ENCODE results near the gene SPRED3. TPM values are rescaled to one million over a fixed set of nuclear protein-coding genes. Genes with fewer than 3 reads are reported as not detected.

Gene SPRED3
- total and polyA plus RNA-seq, 9 of the 15 experiments (the other 6 are each of a cell fraction or from before 2014, with no cell fraction given): 0.05 to 1.3 (median 0.36) TPM

- TF ChIP-seq, protein P1, sequence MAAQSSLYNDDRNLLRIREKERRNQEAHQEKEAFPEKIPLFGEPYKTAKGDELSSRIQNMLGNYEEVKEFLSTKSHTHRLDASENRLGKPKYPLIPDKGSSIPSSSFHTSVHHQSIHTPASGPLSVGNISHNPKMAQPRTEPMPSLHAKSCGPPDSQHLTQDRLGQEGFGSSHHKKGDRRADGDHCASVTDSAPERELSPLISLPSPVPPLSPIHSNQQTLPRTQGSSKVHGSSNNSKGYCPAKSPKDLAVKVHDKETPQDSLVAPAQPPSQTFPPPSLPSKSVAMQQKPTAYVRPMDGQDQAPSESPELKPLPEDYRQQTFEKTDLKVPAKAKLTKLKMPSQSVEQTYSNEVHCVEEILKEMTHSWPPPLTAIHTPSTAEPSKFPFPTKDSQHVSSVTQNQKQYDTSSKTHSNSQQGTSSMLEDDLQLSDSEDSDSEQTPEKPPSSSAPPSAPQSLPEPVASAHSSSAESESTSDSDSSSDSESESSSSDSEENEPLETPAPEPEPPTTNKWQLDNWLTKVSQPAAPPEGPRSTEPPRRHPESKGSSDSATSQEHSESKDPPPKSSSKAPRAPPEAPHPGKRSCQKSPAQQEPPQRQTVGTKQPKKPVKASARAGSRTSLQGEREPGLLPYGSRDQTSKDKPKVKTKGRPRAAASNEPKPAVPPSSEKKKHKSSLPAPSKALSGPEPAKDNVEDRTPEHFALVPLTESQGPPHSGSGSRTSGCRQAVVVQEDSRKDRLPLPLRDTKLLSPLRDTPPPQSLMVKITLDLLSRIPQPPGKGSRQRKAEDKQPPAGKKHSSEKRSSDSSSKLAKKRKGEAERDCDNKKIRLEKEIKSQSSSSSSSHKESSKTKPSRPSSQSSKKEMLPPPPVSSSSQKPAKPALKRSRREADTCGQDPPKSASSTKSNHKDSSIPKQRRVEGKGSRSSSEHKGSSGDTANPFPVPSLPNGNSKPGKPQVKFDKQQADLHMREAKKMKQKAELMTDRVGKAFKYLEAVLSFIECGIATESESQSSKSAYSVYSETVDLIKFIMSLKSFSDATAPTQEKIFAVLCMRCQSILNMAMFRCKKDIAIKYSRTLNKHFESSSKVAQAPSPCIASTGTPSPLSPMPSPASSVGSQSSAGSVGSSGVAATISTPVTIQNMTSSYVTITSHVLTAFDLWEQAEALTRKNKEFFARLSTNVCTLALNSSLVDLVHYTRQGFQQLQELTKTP (IDR thresholded peaks at IDR 0.05; ENCODE audit: low read depth in 1 of 2, partially characterized antibody in 2 of 2): peak in 1 of 2 experiments; percentile 37
- TF ChIP-seq ZNF3 (CRISPR knock-in tag; IDR thresholded peaks at IDR 0.05) (no peak), NFIX (CRISPR knock-in tag; IDR thresholded peaks at IDR 0.05; ENCODE audit: low read depth) (no peak), LEF1 (IDR thresholded peaks at IDR 0.05) (no peak; the same call in none of the 2 replicates), CBX3 (IDR thresholded peaks at IDR 0.05; ENCODE audit: borderline replicate concordance in 1 of 2, low read length in 2 of 2) (peak in 1 of 2 experiments; percentile 45; a peak in 1 of 3 replicates), POLR2B (IDR thresholded peaks at IDR 0.05; ENCODE audit: low read depth, partially characterized antibody) (peak; percentile 96), SRSF7 (optimal IDR thresholded peaks at IDR 0.05; ENCODE audit: low read depth, low read length) (peak; percentile 59), FOXA3 (CRISPR knock-in tag; conservative IDR thresholded peaks at IDR 0.05 in 1 of 2, IDR thresholded peaks at IDR 0.05 in 1 of 2) (peak in 1 of 2 experiments; percentile 63; a peak in 1 of 4 replicates), FOXM1 (IDR thresholded peaks at IDR 0.05; ENCODE audit: low read depth) (no peak), FOXM1 (CRISPR knock-in tag; IDR thresholded peaks at IDR 0.05; ENCODE audit: low read depth) (no peak; the same call in 1 of the 2 replicates), NR2C1 (IDR thresholded peaks at IDR 0.05) (peak; percentile 84), NR2C1 (tag; IDR thresholded peaks at IDR 0.05) (peak; percentile 85), MITF (IDR thresholded peaks at IDR 0.05) (0 out of 2 replicates have a peak, but pooled peaks have one; percentile 29), SAFB2 (IDR thresholded peaks at IDR 0.05; ENCODE audit: borderline replicate concordance, low read depth, low read length, severe bottlenecking) (no peak), HNRNPUL1 (IDR thresholded peaks at IDR 0.05; ENCODE audit: low read length) (no peak), NCOR1 (IDR thresholded peaks at IDR 0.05) (peak; percentile 37; the same call in 1 of the 2 replicates), ARNT (IDR thresholded peaks at IDR 0.05) (peak in 1 of 2 experiments; percentile 44; a peak in 1 of 4 replicates), NFE2 (IDR thresholded peaks at IDR 0.05; ENCODE audit: low read depth) (peak; percentile 54), CBFA2T3 (IDR thresholded peaks at IDR 0.05) (no peak), POU5F1 (IDR thresholded peaks at IDR 0.05; ENCODE audit: borderline replicate concordance, low read depth, low read length, partially characterized antibody) (no peak), GATA2 (CRISPR knock-in tag; IDR thresholded peaks at IDR 0.05) (no peak), SMAD2 (IDR thresholded peaks at IDR 0.05; ENCODE audit: low read depth, low read length) (no peak), SRSF9 (IDR thresholded peaks at IDR 0.05; ENCODE audit: borderline replicate concordance, low read depth, low read length) (no peak), FIP1L1 (IDR thresholded peaks at IDR 0.05; ENCODE audit: low read depth, low read length, poor library complexity, severe bottlenecking) (peak; percentile 31)
Measured at GRCh38 chr19:38374332-38375097, 14.0 kb upstream of the SPRED3 start, which contains the start of gene PSMD8 (continued).
